ENCODE data around the gene FIGLA. TPM values are rescaled to one million over a fixed set of nuclear protein-coding genes. Genes with fewer than 3 reads are reported as not detected.

The FIGLA gene
- total and polyA plus RNA-seq, 2 of the 8 experiments (the other 6 are each of a cell fraction or from before 2014, with no cell fraction given) = not detected

DNA sequence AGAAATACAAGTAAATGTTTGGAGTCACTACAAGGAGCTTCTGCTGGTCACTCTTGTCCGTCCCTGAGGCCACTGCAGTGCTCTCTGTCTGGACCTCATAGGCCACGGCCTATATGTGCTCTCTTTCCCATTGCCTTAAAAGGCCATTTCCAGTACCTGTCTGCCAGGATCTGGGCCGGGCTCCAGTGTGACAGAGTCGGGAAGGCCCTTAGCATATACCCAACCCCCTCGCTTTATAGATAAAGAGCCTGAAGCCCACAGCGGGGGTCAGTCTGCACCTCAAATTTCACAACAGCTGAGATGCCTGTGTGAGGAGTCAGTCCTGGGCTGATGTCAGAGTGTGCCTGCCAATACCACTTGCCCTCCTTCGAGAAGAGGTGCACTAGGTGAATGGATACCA is 62.3 kb downstream of the FIGLA start (continued):
- TF ChIP-seq EGR1 (IDR thresholded peaks at IDR 0.05; ENCODE audit: borderline replicate concordance, low read depth, low read length) = no peak
- no peak for TF ChIP-seq BCL11A (IDR thresholded peaks at IDR 0.05; ENCODE audit: low read depth in 2 of 2, low read length in 2 of 2)
- no peak for TF ChIP-seq KDM4A (IDR thresholded peaks at IDR 0.05; ENCODE audit: low read depth, low read length, severe bottlenecking)
- no peak for TF ChIP-seq BACH1 (IDR thresholded peaks at IDR 0.05; ENCODE audit: low read length)
- TF ChIP-seq, protein P1, sequence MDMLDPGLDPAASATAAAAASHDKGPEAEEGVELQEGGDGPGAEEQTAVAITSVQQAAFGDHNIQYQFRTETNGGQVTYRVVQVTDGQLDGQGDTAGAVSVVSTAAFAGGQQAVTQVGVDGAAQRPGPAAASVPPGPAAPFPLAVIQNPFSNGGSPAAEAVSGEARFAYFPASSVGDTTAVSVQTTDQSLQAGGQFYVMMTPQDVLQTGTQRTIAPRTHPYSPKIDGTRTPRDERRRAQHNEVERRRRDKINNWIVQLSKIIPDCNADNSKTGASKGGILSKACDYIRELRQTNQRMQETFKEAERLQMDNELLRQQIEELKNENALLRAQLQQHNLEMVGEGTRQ (IDR thresholded peaks at IDR 0.05; ENCODE audit: low read length) = no peak
- TF ChIP-seq BRCA1 (IDR thresholded peaks at IDR 0.05; ENCODE audit: low read depth, low read length) = no peak
- 0 out of 2 replicates have a peak, but pooled peaks have one; percentile 45 for TF ChIP-seq ATF2 (IDR thresholded peaks at IDR 0.05; ENCODE audit: low read length)
- TF ChIP-seq SP1 (IDR thresholded peaks at IDR 0.05; ENCODE audit: low read depth, low read length) = peak; percentile 53; the same call in 1 of the 2 replicates
- TF ChIP-seq SIX5 (IDR thresholded peaks at IDR 0.05; ENCODE audit: low read depth, low read length) = no peak
- TF ChIP-seq RBBP5 (IDR thresholded peaks at IDR 0.05; ENCODE audit: borderline replicate concordance, low read depth, low read length) = no peak
- TF ChIP-seq MAFK (IDR thresholded peaks at IDR 0.05; ENCODE audit: low read depth, low read length) = no peak
- peak; percentile 5 for TF ChIP-seq TAF7 (optimal IDR thresholded peaks at IDR 0.05; ENCODE audit: borderline replicate concordance, low read depth, low read length)
- TF ChIP-seq CHD2 (IDR thresholded peaks at IDR 0.05; ENCODE audit: low read length) = no peak
- no peak for TF ChIP-seq RNF2 (IDR thresholded peaks at IDR 0.05; ENCODE audit: borderline replicate concordance, low read depth, low read length, missing control alignments, poor library complexity, severe bottlenecking)
- peak; percentile 83 for TF ChIP-seq CEBPB (IDR thresholded peaks at IDR 0.05; ENCODE audit: low read depth, low read length)
- no peak for TF ChIP-seq NRF1 (IDR thresholded peaks at IDR 0.05; ENCODE audit: low read depth, low read length)
- TF ChIP-seq RFX5 (IDR thresholded peaks at IDR 0.05; ENCODE audit: borderline replicate concordance, low read depth, low read length) = no peak
- TF ChIP-seq RAD21 (IDR thresholded peaks at IDR 0.05 in 1 of 2, conservative IDR thresholded peaks at IDR 0.05 in 1 of 2; ENCODE audit: low read depth in 2 of 2, low read length in 2 of 2) = no peak
- TF ChIP-seq TCF12 (IDR thresholded peaks at IDR 0.05; ENCODE audit: low read depth, low read length) = no peak
